Left cardiac atrium (tissue), 4 donors: Measurements from ENCODE around the gene B3GAT1. TPM values are rescaled to one million over a fixed set of nuclear protein-coding genes. Genes with fewer than 3 reads are reported as not detected.

Source experiments
- ATAC-seq, 2 donors: fragments of 200-7000 bp; cut with Tn5 transposase; one replicate each; pipeline ENCODE4 v1.9.1; 2020; ENCODE audit warnings: mild to moderate bottlenecking in 2 of 2, moderate library complexity in 2 of 2
- DNase-seq: peaks from one replicate; pipeline ENCODE4 v3.0.0-alpha.2; 2020
- intact Hi-C, 2 donors: fragments of 100-400 bp; cut with DNase I; formaldehyde crosslinking; loops; one replicate each; pipeline versions ENCODE4 v1.14.1 to v1.15.1; 2022 to 2023
- total RNA-seq, 2 donors: library from RNA; stranded (reverse); fragmentation: NEBNext Ultra II Directional; extraction: Animal tissue kit (Norgen Biotek cat#: 25700); gene quantifications; one replicate each; pipeline ENCODE4 v1.2.1, GENCODE V29; 2021
- donor health status: DM: no; HTN: yes; CAD: no.
- donor health status: DM: no; HTN: yes; CAD: no; lungs with severe emphysema.
- donor health status: DM: yes; HTN: yes; CAD: no.
- donor health status: Dilated cardiomyopathy.

The B3GAT1 gene
- total RNA-seq, 2 donors from 2014 or later = 0.08 to 0.35 TPM

DNA sequence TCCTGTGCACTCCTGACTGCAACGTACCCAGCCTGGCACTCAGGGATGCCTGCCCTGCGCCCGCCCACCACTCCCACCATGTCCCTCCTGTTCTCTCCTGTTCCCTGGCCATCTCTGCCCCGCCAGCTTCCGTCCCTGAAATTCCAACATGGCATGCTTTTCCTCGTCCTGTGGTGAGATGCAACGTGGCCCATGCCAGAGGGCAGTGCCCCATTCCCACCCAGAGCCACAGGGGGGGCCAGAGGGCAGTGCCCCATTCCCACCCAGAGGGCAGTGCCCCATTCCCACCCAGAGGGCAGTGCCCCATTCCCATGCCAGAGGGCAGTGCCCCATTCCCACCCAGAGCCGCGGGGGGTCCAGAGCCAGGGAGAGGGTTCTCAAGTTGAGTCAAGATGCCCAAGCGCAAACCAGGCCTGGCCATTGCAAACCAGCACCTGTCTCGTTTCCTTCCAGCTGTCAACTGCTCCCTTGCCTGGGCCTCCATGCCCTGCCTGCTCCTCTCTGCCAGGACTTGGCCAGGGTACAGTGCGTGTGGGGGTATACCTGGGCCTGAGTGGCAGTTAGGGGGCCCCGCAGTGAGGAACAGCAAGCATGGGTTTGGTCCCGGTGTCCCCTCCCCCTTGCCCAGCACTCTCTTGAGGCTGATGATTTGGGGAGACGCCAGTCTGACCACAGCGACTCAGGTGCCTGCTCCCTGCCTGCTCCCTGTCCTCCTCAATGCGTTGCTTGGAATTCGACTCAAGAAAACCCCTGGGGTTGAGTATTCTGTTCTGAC, 14.6 kb downstream of the B3GAT1 start:
- intact Hi-C loops = no loop called here
- ATAC-seq (no peak), DNase-seq (no peak)

DNA sequence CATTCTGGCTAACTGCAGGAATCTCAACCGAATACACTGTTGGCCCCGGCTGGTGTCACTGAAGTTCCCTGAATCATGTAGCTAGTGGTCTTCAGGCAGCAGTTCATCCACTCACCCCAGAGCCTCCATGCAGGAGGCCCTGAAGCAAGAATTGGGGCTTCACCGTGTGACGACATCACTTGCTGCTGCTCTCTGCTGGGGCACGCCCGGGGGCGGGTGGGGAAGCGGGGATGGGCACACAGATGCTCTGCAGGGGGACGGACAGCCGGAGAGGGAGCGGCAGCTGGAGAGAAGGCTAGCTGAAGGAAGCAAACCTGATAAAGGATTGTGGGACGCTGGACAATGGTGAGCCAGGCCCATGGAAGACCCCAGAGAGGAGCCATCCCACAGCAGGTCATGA, 17.0 kb downstream of the B3GAT1 start:
- DNase-seq (no peak), ATAC-seq (no peak)
- intact Hi-C loops = no loop called here

DNA sequence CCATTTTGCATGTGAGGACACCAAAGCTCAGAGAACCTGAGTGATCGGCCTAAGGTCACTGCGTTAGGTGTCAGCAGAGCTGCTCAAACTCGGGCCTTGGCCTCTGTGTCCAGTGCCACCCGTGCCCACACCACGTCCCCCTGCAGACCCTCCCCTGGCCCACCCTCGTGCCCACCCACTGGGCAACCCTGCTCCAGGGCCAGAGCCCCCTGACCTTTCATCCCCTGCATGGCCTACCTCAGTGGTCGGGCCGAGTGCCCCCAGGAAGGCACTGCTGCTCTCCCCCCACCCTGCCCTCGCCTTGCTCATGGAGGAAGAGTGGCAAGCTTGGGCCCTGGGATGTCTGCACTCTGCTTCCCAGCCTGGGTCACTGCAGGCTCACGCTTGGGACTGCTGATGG, 17.7 kb downstream of the B3GAT1 start:
- no peak for DNase-seq
- no peak for ATAC-seq

DNA sequence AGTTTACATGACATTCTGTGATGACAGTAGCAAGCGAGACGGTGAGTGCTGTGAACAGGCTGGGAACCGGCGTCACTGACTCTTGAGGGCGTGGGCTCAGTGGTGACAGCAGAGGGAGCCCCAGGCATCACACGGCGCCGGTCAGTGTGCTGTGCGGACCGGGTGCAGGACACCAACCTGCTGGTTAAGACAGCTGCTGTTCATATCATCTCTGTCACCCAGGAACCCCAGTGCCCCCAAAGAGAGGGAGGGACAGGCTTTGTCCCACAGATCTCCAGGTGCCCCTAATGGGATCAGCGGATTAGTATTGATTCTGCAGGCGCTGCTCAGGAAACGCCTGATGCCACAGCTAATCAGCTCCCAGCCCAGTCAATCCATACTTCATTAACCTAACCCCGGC, 18.4 kb downstream of the B3GAT1 start:
- DNase-seq = no peak
- intact Hi-C loops = no loop called here
- ATAC-seq = peak in 1 of 2 donors; percentile 37

More for the DNA sequence above, 17.7 kb downstream of the B3GAT1 start:
- intact Hi-C loops = no loop called here

DNA sequence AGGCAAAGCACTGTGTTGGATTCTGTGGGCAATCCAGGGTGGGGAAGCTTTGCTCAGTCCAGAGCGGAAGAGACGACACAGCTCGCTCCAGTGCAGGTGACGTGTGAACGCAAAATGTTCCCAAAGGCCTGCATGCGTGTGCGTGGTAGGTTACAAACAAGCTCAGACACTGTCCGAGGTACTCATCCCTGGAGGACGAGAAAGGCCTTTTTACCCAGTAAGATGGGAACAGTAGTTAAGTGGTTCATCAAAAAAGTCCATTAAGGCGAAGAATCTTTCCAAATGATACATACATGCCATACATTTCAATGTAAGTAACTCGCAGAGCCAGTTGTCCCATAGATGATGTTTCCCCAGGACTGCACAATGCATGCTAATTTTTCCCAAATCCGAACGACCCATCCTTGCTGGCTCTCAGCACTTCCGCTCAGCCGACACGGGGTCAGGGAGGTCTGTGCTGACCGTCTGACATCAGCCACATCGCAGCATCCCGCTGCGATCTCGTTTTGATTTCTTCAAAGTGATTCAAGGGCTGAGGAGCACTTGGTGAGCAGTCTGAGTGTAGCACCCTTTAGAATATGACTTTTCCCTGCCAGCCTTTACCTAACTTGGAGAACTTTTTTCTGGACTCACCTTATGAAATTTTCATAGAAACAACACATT, 19.0 kb downstream of the B3GAT1 start:
- intact Hi-C loops = no loop called here
- no peak for DNase-seq

DNA sequence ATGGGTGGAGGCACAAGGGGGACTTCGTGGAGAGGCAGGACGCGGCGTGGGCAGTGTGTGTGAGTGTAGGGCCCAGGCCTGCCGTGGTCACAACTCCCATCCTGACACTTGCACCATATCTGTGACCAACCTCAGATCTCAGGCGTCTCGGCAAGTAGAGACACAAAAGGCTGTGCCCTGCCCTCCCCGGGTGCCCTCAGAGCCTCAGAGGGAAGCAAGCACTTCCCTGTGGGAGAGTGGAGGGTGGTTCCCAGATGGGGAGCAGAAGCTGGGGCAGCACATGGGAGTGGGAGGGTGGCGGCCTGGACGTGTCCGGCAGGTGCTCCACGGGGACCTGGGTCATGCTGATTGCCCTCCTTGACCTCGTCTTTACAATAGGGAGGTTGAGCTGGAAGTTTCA, 20.4 kb downstream of the B3GAT1 start:
- ATAC-seq (no peak), DNase-seq (no peak)

More for the DNA sequence above, 19.0 kb downstream of the B3GAT1 start:
- no peak for ATAC-seq

DNA sequence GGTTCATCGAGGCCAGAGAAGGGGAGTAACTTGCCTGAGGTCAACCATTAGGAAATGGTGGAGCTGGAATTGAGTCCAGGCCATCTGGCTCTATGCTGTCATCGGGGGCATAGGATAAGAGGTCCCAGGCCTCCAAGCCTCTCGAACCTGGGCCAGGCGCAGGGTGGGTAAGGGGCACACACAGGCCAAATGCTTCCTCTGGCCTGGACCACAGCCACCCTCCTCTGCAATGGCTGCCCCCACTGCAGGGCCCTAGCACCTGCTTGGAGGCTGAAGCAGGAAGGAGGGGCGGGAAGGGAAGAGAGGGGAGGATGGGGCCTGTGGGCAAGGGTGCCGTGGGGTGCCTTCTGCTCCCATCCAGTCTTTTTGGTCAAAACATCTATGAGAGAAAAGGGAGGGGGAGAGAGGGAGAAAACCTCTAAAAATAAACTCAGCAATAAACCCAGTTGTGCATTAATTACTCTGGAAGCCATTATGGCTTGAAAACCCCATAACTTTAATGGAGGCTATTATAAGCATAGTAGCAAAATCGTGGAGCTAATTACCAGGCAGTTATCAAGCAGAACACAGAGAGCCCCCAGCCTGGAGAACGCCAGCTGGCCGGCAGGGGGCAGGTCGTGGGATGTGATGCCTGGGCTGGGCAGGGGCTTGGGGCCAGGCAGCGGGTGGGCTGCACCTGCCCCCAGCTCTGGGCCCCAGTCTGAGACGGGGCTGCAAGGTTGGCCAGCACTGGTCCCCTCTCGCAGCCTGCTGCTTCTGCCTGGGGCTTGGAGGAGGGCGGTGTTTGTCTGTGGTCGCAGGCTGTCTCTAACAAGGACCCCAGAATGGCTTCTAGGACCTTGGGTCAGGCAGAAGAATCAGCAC, 21.1 kb downstream of the B3GAT1 start:
- DNase-seq = no peak
- no peak for ATAC-seq
- intact Hi-C loops = no loop called here

More for the DNA sequence above, 20.4 kb downstream of the B3GAT1 start:
- intact Hi-C loops = no loop called here

DNA sequence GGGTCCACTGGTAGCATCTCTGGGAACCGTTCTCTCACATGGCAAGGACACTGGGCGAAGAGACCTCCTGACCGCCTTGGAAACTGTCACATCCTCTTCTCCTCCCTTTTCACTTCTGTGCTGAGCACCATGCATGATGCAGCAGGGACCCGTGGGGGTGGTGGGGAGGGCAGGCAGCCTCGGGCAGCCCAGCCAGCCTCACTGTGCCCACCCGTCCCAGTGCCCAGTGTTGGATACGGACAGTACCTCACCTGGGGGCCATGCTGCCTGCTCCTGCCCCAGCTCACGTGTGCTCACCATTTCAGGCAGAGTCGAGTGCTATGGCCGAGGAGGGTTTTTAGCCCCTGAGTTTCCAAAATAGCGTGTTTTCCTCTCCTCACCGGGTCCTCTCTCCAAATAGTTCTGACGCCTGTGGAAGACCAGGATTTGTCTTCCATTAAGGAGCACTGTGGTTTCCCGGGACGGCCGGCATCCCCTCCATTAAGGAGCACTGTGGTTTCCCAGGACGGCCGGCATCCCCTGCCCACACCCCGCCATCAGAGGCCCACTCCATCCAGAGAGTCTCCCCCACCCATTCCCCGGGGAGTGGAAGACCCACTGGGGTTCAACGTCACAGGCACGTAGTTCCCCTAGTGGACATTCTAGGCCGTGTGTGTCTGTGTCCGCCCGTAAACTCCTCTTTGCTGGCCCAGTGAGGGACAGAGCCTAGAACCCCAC, 22.4 kb downstream of the B3GAT1 start:
- no peak for DNase-seq
- ATAC-seq = no peak
- intact Hi-C loops = no loop called here

DNA sequence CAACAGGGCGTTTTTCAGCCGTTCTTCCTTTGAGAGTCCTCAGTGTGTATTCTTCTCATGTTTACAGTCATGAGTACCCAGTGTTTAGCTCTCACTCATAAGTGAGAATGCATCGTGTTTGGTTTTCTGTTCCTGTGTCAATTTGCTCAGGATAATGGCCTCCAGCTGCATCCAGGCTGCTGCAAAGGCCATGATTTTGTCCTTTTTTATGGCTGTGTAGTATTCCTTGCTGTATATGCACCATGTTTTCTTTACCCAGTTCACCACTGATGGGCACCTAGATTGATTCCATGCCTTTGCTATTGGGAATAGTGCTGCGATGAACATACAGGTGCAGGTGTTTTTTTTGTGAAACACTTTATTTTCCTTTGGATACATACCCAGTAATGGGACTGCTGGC, 23.5 kb downstream of the B3GAT1 start:
- DNase-seq = no peak
- intact Hi-C loops = no loop called here
- no peak for ATAC-seq

DNA sequence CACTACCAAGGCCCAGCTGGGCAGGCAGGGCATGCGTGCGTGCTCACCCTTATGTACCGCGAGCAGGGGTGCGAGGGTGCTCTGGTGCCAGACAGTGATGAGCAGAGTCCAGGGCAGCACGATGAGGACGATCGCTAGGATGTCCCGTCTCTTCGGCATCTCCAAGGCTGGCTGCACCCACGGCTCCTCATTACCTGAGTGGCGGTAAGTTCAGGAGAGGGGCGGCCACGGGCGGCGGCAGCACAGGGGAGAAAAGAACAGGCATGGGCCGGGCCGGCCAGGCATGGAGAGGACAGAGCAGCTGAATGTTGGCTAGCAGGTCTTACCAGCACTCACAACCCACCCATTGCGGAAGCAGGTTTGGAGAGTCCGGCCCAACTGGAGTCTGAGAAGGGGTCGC, 24.5 kb downstream of the B3GAT1 start:
- intact Hi-C loops = no loop called here
- ATAC-seq (no peak), DNase-seq (no peak)

DNA sequence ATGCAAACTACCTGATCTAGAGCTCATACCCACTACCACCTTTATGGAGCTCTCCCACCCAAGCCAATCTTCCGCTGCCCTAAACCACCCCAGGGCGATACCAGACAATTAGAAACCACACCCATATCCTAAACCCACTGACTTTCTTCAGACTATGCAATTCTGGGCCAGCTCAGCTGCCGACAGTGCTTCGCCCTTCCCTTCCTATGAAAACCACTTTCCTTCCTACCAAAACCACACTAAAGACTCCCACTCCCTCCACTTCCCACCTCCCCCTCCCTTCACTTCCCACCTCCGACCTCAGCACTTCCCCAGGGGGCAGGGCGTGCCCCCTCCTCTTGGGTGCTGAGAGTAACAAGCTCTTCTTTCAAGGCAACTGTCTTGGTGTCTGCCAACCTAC, 25.1 kb downstream of the B3GAT1 start:
- intact Hi-C loops = no loop called here
- ATAC-seq (no peak), DNase-seq (no peak)

DNA sequence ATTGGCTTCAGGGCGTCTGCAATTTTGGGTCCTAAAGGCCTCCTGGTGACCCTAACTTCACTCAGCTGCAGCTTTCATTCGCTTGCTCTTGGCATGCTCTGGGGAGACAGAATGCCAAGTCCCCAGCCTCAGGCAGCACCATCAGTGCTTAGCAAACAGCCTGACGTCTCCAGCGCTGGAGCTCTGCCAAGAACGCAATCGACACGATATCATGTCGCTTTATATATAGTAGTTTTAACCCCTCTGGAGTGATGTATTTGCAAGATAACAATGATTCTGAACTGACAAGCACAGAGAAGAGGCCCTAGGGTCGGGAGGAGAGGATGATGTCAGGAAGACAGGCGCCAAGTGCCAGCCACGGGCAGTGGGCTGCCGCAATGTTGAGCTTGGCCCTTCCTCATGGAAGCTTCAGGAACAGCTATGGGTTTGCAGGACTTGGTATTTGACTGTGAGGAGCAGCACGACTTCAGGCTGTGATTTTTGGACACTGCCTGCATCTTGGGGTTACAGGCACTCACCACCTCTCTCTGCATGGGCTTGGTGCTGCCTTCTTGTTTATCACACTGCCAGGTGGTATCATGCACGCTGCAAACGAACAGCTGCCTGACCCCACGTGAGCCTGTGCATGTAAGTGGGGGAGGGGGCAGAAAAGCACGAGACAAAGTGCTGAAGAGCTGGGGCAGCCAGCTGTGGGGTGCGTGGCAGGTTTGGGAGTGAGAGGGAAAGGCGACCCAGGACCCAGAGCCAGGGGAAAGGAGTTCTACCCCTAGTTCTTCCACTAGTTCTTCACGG, 26.1 kb downstream of the B3GAT1 start:
- peak in 1 of 2 donors; percentile 8 for ATAC-seq
- intact Hi-C loops = no loop called here
- DNase-seq = no peak

DNA sequence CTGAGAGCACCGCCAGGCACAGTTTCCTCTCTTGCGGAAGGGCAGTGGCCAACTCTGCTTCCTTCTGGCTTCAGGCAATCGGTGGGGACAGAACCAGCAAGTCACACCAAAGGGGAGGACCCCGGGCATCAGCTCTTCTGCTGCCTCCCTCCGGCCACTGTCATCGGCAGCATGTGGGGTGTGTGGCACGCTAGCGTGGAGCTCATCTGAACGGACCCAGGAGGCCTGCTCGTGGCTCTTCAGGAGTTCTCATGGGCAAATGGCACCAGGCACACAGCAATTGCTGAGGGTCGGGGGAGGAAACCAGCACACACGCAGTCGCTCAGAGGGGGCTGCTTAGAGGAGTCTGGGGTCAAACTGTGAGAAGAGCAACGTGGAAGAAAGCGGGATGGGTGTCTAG, 26.9 kb downstream of the B3GAT1 start:
- no peak for DNase-seq
- intact Hi-C loops = no loop called here
- no peak for ATAC-seq

DNA sequence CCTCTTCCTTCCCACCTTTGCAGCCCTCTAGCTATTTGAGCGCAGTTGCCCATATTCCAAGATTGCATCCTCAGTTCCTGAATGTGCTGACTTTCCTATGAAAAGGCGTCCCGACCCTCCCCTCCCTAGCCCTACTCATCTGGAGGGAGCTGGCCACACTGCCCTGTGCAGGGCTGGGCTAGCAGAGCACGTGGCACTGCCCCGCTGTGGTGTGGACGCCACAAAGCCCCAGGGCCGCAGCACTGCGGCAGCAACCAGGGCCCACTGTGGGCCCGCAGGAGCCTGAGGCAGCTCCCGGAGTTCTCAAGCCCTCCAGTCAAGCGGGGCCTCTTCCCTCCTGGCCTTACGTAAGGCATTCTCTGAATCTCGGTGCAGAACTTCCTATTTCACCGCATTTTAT, 27.6 kb downstream of the B3GAT1 start:
- DNase-seq (no peak), ATAC-seq (no peak)
- intact Hi-C loops = no loop called here

DNA sequence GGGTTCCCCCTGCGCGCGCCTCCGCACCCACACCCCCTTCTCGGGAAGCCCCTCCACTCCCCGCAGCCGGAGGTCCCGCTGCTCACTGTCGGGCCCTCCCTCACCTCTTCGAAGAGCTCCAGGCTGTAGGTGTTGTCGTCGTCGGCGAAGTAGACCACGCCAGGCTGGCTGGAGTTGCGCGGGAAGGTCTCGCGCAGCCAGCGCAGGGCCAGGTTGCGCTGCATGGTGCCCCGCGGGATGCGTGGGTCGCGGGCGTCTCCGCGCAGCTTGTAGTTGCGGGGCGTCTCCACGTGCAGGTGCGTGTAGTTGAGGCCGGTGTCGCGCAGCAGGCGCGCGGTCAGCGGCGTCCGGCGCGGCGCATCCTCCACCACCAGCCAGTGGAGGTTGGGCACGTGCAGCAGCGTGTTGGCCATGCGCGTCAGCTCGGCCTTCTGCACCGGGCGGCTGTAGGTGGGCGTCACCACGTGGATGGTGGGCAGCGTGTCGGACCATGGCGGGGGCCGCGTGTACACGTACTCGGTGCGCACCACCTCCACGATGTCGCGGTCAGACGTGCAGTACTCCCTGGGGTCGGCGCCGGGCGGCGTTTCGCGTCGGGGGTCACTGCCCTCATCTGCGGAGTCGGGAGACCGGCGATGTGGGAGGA, 28.3 kb downstream of the B3GAT1 start:
- DNase-seq (no peak), ATAC-seq (no peak)
- intact Hi-C loops = no loop called here

DNA sequence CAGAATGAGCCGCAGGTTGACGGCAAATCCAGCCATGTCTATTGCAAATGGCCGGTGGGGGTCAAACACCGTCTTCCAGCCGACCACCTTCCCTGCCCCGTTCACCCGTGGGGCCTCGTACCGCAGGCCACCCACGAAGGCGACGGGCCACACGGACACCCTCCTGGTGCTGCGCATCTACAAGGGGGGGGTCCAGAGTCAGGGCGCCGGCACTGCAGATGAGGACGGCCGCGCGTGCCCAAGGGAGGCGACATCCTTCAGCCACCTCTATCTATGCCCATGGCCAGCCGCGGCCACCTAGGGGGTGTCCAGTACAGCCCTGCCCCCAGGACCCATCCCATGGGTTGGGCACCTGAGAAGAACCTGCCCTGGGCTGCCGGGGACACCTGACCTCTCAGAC, 29.2 kb downstream of the B3GAT1 start:
- no peak for ATAC-seq
- DNase-seq = no peak
- intact Hi-C loops = no loop called here

DNA sequence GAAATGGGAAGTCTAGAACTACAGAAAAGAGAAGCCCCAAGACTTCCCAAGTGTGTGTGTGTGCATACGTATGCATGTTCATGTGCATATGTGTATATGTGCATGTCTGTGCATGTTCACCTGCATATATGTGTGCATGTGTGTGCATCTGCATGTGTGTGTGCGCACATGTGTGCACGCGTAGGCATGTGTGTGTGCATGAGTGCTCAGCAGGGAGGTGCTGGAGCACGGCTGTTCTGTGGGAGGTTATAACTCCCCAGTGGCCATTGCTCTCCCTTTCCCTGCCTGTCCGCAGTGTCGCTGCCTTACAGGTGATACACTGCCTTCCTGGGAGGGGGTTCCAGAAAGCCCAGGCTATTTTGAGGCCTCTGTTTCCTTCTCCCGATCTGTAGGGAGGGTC, 29.8 kb downstream of the B3GAT1 start:
- intact Hi-C loops = no loop called here
- ATAC-seq (no peak), DNase-seq (no peak)

DNA sequence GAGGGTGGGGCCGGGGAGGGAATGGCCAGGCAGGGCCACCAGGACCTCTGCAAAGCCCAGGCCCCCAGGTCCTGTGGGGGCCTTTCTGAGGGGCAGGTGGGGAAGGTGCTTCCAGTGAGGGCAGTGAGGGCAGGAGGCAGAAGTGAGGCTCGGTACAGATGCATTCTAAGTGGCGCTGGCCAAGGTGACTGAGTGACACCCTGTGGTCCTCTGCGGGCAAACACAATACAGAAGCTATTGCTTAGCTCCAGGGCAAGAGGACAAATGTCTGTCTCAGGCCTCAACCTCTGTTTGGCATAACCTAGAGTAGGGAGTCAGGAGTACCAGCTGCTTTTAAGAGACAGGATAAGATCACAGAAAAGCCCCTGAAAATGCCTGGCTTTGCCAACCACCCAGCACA, 31.3 kb downstream of the B3GAT1 start:
- intact Hi-C loops = no loop called here
- DNase-seq (no peak), ATAC-seq (no peak)
